ENCODE results near the gene ZBTB32.

ZBTB32 gene

GRCh38 chr19:35757231-35757748 lies 52.9 kb downstream of the ZBTB32 start:
- H3K9me3 Mint-ChIP-seq = no peaks in the 10 kb centered on the region
- peak overlapping the region; percentile 95 to 98 (median 95) for H3K27ac Mint-ChIP-seq
- peaks cover 32% of the 10 kb centered on the region for H3K4me1 Mint-ChIP-seq
- H3K27me3 Mint-ChIP-seq (ENCODE audit: low read depth) = peaks cover 11% of the 10 kb centered on the region
- no peak for TF ChIP-seq CTCF (IDR thresholded peaks at IDR 0.05; ENCODE audit: unreplicated experiment in 3 of 3)
- H3K36me3 Mint-ChIP-seq (ENCODE audit: low read depth) = peaks cover 26% of the 10 kb centered on the region
- H3K4me3 Mint-ChIP-seq = peak overlapping the region; percentile 92 to 97 (median 95)

- peaks cover 32% of the 10 kb centered on the region for H3K4me1 Mint-ChIP-seq
- peak within 1 kb of the TSS; percentile 92 to 97 (median 95) for H3K4me3 Mint-ChIP-seq
- no peak for TF ChIP-seq CTCF (IDR thresholded peaks at IDR 0.05; ENCODE audit: unreplicated experiment in 3 of 3)
- H3K27ac Mint-ChIP-seq = peak within 1 kb of the TSS; percentile 95 to 98 (median 95)
- no peaks in the 10 kb centered on the region for H3K9me3 Mint-ChIP-seq
- H3K36me3 Mint-ChIP-seq (ENCODE audit: low read depth) = peaks cover 26% of the 10 kb centered on the region
- peaks cover 11% of the 10 kb centered on the region for H3K27me3 Mint-ChIP-seq (ENCODE audit: low read depth)
These were observed 53.6 kb downstream of the ZBTB32 start, which contains the start of gene PROSER3 for GRCh38 chr19:35757749-35758608. Gene PROSER3 (plus strand): TSS chr19:35758176. CDS start chr19:35758216, 40 bp downstream.

GRCh38 chr19:35759697-35760096 lies 55.3 kb downstream of the ZBTB32 start:
- Mint-ChIP-seq H3K36me3 (ENCODE audit: low read depth) (peaks cover 21% of the 10 kb centered on the region), H3K27me3 (ENCODE audit: low read depth) (peaks cover 10% of the 10 kb centered on the region), H3K9me3 (no peaks in the 10 kb centered on the region), H3K4me3 (peak overlapping the region; percentile 92 to 97 (median 95)), H3K27ac (peak overlapping the region in 2 of 3 experiments; percentile 65 to 93), H3K4me1 (peaks cover 31% of the 10 kb centered on the region)
- TF ChIP-seq CTCF (IDR thresholded peaks at IDR 0.05; ENCODE audit: unreplicated experiment in 3 of 3) = no peak

GRCh38 chr19:35760711-35761349 lies 56.5 kb downstream of the ZBTB32 start:
- Mint-ChIP-seq H3K9me3 (no peaks in the 10 kb centered on the region), H3K4me3 (peak overlapping the region; percentile 26 to 67 (median 50)), H3K36me3 (ENCODE audit: low read depth) (peaks cover 22% of the 10 kb centered on the region), H3K4me1 (peaks cover 25% of the 10 kb centered on the region), H3K27me3 (ENCODE audit: low read depth) (peaks cover 4% of the 10 kb centered on the region), H3K27ac (no peak overlapping the region)
- TF ChIP-seq CTCF (IDR thresholded peaks at IDR 0.05; ENCODE audit: unreplicated experiment in 3 of 3) = no peak

- Mint-ChIP-seq H3K4me3 (no peak overlapping the region), H3K4me1 (peaks cover 5% of the 10 kb centered on the region), H3K36me3 (ENCODE audit: low read depth) (peaks cover 20% of the 10 kb centered on the region), H3K27ac (no peak overlapping the region), H3K27me3 (ENCODE audit: low read depth) (peaks cover 4% of the 10 kb centered on the region), H3K9me3 (no peaks in the 10 kb centered on the region)
- TF ChIP-seq CTCF (IDR thresholded peaks at IDR 0.05; ENCODE audit: unreplicated experiment in 3 of 3) = no peak
These were observed 60.3 kb downstream of the ZBTB32 start for GRCh38 chr19:35764432-35765315.

Data from nephron (organoid).